Stimulated activated CD4-positive, alpha-beta T cell treated with anti-CD3 and anti-CD28 coated beads, Interleukin-12 subunit alpha, Interleukin-12 subunit beta, amount 100 ng/mL, for 24 hours (primary cell): ENCODE measurements around the gene AUTS2.

Experiments used
- DNase-seq, 2 experiments: peaks; one replicate each; pipeline ENCODE4 v3.0.0-alpha.2; 2020; ENCODE audit warnings: low read depth in 2 of 2

Gene AUTS2

DNA sequence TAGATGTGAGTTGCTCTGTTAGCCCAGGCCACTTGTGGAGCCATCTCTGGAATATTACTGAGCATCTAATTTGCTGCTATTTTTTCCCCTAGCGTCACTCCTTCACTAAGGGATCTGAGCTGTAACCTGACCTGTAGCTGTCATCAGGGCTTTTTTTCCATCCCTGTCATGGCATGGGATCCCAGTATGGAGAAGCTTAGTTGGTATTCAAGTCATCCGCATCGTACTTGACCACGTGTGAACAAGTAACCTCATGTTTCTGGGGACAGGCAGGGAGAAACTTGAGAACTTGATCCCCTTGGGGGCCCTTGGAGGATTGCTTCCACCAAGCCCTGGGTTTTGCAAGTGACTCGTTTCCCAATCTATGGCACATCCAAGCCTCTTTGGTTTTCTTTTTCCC lies 1059.3 kb downstream of the AUTS2 start:
- DNase-seq, result no peak

- DNase-seq, result no peak
These were observed 1059.8 kb downstream of the AUTS2 start for GRCh38 chr7:70657989-70658632.

- DNase-seq, result no peak
These were observed 1061.0 kb downstream of the AUTS2 start for GRCh38 chr7:70659263-70659662.

DNA sequence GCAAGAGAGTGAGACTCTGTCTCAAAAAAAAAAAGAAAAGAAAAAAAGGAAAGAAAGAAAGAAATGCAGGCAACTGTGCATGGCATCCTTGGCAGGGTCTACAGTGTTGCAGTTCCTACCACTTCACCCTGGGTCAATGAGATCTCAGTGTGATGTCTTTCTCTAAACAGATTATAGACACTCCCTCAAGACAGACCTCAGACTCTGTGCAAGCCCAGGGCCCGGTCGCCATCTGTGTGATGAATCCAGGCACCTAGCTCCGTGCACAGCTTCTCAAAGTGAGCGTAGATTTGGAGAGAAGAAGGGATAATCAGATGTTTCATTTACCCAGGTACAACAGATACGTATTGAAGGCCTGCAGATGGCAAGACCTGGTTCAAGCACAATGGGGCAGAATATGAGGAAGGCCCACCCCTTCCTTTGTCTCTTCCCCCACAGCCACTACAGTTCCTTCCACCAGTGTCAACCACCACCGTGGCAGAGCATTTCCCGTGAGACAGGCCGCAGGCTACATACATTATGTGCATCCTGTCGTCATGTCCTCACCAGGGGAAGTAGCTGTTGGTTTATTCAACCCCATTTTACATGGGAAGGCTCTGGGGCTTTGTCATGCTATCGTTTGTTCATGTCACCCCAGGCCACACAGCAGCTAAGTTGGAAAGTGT lies 1062.0 kb downstream of the AUTS2 start:
- no peak for DNase-seq

- DNase-seq, result no peak
These were observed 1062.5 kb downstream of the AUTS2 start for GRCh38 chr7:70660819-70661191.

GRCh38 chr7:70663680-70664079 lies 1065.4 kb downstream of the AUTS2 start:
- DNase-seq, result no peak

- DNase-seq, result no peak
These were observed 1067.7 kb downstream of the AUTS2 start for GRCh38 chr7:70665997-70666396.

GRCh38 chr7:70667406-70667805 lies 1069.1 kb downstream of the AUTS2 start:
- DNase-seq, result no peak

DNA sequence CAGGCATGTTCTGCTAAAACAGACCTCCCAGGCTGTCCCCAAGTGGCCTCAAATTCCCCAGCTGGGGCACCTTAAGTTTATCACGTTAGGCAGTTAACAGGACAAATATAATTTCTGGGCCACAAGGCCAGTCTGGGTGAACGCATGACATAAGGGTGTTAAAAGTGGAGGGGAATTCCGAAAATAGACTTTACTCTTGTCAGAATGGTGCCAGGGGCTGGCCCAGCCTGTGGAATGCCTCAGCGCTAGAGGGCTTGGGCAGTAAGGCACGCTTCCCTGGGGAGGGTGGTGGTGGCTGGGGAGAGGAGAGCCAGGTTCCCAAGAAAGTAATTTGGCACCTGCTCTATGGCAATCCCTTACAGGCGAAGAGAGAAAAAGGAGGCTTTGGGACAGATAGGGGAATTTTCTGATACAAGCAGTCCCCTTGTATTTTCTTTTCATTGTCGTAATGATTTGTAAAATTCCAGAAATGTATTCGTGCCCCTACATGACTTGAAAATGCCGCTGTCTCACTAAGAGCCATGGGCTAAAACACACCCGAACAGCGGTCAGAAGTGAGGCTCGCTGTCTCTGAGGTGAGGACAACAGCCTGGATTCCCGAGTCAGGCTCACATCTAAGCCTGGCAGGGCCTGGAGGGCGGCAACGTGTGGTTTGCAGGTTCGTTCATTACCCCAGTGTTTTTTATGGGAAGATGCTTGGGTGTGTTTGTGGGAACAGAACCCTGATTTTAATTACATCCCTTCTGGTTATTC lies 1070.5 kb downstream of the AUTS2 start:
- no peak for DNase-seq

DNA sequence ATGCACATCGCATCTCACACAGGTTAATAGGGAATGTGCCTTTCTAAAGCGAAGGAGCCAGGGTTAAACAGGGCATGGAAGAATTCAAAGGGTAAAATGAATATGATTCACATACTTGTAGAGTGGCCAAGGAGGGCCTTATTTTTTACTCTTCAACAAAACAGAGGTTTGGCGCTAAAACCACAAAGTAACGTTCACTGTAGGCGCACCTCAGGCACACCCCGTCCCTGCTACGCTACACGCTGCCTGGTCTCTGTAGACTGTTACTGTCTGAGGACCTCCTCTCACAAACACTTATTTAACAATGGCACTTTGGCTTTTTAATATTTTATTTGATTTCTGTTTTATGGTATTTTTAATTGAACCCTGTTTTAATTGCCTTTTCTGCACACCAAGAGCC lies 1071.6 kb downstream of the AUTS2 start:
- no peak for DNase-seq

- no peak for DNase-seq
These were observed 1072.0 kb downstream of the AUTS2 start for GRCh38 chr7:70670288-70670687.

DNA sequence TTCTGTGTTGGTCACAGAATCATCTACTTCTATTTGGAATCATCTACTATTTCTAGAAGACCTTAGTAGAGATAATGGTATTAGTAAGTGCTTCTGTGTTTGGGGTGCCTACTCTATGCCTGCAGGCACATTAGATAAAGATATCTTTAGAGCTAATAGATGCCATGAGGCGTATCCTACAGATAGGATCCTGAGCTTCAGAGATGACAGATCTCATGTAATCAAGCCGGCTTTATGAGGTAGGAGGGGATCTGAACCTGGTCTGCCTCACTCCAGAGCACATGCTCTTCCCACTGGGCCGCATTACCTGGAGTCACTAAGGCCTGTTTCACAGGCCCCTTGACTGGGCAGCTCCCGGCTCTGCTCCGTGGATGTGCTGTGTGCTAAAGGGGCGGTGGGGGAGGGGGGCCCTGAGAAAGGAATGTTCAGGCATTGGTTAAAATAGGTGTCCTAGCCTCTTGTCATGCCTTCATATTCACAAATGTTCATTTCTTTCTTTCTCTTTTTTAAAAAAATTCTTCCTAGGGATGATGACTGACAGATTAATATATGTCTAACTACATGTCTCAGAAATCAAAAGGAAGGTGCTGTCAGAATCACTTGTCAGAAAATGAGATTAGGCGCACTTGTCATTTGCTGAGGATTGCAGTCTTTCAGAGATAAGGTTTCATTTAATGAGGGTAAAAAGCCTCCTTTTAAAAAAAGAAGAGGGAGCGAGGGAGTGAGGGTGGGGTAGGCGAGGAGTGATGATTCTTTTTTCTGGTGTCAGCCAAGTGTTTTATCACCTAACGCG lies 1075.7 kb downstream of the AUTS2 start:
- no peak for DNase-seq

GRCh38 chr7:70674571-70675010 lies 1076.3 kb downstream of the AUTS2 start:
- no peak for DNase-seq

DNA sequence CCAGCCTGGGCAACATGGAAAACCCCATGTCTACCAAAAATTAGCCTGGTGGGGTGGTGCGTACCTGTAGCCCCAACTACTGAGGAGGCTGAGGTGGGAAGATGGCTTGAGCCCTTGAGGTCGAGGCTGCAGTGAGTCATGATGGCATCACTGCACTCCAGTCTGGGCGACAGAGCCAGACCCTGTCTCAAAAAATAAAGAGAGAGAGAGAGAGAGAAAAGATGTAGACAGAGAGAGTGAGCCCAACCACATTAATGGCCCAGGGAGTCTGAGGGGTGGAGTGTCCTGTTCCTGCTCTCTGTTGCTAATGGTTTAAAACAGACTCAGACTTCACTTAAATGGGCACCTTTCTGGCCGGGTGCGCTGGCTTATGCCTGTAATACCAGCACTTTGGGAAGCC lies 1078.0 kb downstream of the AUTS2 start:
- no peak for DNase-seq

GRCh38 chr7:70678621-70679251 lies 1080.5 kb downstream of the AUTS2 start:
- no peak for DNase-seq

DNA sequence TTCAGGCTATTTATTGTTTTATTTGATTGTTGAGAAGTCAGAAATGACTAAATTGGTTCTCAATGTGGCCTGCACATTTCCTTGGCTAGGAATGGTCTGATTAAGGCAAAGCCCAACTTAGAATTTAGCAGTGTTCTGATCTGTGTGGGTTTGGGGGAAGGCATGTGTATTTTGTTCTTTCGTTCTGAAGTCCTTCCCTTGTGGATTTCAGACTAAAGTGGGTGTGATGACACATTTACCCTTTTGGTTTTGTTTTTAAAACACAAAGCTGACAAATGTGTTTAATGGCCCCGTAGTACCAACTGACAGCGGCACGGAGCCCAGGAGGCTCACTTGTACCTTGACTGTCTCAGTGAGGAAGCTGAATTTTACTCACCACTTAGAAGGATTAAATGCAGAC lies 1081.4 kb downstream of the AUTS2 start:
- no peak for DNase-seq

DNA sequence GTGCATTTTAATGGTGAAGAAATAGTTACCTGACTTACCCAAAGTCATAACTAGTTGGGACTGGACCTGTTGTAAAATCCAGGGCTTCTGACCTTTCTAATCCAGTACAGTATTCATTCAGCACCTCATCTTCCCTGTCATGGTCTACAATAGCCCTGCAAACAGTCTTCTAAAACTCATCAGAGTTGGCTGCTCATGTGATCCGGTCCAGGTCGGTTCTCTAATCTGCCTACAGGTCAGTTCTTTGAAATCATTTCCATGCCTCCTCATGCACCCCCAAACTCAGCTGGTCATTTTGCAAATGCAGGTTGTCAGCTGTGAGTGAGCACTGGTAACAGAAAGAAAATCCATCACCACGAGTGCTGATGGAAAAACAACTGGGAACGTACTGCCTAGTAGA lies 1082.0 kb downstream of the AUTS2 start:
- DNase-seq, result no peak

DNA sequence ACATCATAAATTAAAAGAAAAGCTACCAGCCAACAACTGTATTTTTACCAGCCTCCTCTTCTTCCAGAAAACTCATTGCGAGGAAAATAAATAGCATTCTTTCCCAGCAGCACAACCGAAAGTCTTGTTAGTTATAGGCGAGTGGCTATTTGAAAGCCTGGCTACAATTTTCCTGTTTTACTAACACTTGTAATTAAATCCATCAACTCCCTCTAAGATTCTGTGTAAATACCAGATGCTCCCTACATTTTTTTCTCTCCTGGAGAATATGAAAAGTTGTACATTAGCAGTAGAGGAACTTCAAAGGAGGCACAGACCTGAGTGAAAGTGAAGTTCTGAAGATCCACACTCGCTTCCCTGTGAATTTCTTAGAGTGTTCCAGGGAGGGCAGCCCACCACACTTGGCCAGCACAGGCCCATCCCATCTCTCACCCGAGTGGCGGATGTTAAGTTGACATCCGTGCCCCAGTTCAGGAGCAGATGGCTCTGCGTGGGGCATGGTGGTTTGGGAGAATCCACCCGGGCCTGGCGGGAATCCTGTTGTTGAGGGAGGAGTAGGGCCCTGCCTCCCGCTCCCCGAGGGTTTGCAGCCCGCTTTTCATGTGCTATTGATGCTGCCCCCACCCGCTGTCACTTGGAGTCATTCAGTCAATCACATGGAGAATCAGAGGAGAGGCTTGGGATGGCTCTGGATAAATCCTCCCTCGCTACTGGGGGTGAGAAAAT lies 1082.6 kb downstream of the AUTS2 start:
- no peak for DNase-seq

- no peak for DNase-seq
These were observed 1083.4 kb downstream of the AUTS2 start for GRCh38 chr7:70681469-70682350.

DNA sequence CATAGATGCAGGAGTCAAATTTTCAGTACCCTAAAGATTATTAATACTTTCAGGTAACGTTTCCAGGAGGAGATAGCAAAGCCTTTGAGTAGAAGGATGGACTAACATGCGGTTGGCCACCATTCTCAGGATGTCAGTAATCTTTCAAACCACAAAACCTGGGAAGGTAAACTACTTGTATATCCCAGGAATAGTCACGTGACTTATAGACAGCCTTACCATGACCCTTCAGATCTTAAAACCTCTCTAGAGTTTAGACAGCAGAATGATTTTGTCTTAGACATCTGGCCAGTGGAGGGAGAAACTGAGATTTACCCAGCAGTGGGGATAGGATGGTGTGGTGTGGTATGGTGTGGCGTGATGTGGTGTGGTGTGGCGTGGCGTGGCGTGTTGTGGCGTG lies 1085.9 kb downstream of the AUTS2 start:
- no peak for DNase-seq
